HG02610 (cell line): Measurements from ENCODE around the gene PRKCH.

ENCODE experiments used
- ATAC-seq: cut with Tn5 transposase; IDR thresholded peaks from one replicate; pipeline ENCODE4 v1.9.1; 2021; ENCODE audit warnings: mild to moderate bottlenecking, moderate library complexity; ENCODE audit not compliant: unreplicated experiment

The PRKCH gene

DNA sequence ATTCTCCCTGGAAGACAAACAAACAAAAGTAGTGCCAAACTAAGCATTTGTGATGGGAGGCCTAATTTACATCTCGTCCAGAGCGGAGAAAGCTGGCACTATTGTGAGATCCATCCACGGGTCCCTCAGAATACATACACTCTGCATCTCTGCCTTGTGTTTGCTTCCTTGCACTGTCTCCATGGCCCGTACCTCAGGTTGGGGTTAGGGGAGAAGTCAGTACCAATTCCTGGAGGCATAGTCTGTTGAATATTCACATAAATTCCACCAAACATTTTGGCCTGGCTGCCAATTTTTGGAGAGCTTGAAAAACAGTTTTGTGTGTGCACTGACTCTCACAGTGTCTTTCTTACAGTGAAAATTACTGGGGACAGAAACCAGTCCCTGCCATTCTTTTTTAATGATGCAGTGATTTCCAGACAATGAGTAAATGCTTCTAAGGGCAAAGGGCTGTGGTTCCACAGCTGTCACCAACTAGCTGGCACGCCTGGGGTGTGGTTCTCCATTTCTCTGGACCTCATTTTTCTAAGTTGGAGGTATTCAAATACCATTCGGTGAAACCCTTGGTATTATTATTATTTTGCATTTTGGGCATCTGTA is 254.3 kb downstream of the PRKCH start:
- ATAC-seq: no peak

DNA sequence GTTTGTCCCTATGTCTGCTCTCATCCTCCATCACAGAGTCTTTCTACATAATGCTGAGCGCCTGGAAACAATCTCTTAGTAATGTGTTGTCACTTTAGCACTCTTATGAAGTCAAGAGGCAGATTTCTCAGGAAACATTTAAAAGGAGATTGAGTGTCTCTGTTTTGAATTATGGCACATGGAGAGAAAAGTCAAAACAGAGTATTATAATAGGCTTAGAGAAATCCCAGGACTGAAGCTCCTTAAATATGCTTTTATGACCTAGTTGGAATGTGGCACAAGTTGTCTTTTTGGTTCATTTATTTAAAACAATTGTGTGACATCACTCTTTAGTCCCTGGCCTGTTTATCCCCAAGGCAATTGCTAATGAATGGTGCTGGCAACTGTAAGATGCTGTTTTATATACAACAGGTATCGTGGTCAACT is 256.1 kb downstream of the PRKCH start:
- ATAC-seq: no peak

GRCh38 chr14:61578745-61579144 is 257.4 kb downstream of the PRKCH start:
- no peak for ATAC-seq

DNA sequence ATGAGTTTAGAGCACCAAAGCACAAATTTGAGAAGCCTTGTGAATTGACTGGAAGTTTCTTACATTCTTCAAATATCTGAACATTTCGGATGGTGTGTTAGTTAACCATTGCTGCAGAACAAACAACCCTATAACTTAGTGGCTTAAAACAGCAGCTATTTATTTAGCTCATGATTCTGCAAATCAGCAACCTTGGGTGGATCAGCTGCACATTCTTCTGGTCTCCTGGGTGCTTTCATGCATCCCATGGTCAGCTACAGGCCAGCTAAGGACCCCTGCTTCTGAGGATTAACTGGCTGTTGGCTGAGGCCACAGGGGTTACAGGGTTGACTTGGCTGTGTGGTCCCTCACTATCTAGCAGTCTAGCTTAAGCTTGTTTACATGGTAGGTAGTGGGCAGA is 260.0 kb downstream of the PRKCH start:
- ATAC-seq: no peak

GRCh38 chr14:61581955-61582615 is 260.7 kb downstream of the PRKCH start:
- ATAC-seq: no peak

DNA sequence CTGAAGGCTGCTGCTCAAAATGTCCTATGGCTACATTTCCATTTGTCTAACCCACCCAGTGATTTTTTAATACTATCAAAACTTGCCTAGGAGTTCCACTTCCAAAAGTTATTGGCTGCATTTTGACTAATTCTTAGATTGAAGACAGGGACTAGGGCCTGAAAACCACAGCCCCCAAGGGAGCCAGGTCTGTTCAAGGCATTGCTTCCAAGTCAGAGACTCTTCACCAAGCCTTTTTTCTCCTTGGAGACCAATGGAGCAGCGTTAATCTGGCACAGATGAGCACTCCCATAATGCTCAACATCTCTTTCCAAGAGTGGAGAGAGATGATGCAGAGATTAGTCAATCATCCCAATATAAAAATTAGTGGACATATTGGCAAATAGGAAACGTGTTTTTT is 261.4 kb downstream of the PRKCH start:
- no peak for ATAC-seq

DNA sequence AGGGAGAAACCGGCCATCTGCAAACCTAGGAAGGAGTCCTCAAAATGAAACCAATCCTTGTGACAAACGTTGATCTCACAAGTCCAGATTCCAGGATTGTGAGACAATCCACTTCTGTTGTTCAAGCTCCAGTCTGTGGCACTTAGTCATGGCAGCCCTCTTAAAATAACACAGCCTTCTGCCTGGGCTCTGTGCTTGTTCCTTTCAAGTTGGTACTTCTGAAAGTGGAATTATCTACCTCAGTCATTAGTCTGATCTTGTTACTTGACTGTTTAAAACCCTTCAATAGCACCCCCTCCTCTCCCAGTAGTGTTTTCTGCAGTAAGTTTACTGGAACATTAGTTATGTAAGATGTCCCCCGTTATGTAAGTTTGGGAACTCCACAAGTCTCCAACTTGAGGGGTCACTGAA is 263.0 kb downstream of the PRKCH start:
- no peak for ATAC-seq

DNA sequence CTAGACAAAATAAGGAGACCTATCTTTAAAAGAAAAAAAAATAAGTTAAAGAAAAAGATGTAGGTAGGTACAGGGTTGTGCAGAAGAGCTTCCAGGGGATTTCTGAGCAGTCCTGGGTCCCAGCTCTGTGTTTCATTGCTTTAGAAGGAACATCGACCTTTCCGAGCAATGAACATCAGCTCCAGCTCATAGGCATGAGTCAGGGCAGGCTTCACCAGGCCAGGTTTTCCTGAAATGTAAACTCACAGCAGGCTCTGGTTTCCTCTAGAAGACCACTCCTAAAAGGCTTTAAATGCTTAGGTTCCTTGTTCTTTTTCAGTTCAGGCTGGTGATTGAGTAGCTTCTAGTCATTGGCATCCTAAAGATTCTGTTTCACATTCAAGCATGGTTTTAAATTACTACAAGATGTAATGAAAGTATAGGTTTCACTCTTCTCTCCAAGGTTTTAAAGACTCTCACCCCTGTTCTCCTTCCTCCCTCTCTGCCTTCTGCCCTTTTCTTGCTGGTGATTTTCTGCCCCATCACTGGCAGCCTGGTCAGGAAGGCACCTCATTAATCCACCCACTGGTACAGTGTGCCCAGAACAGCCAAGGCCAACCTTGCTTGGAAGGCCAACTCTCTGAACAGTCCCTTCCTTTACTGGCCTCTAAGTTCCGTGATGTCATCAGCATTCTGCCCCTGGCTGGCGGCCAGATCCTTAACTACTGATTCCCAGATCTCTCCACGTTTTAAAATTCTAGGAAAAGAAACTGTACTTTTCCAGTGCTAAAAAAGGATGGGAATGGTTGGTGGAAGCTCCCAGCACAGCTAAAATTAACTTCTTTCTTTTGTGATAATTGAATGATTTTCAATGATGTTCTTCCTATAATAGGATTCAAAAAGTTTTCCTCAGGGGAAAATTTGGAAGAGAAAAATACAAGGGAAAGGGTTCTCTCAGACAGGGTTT is 264.5 kb downstream of the PRKCH start:
- no peak for ATAC-seq

GRCh38 chr14:61586544-61587055 is 265.2 kb downstream of the PRKCH start:
- no peak for ATAC-seq

DNA sequence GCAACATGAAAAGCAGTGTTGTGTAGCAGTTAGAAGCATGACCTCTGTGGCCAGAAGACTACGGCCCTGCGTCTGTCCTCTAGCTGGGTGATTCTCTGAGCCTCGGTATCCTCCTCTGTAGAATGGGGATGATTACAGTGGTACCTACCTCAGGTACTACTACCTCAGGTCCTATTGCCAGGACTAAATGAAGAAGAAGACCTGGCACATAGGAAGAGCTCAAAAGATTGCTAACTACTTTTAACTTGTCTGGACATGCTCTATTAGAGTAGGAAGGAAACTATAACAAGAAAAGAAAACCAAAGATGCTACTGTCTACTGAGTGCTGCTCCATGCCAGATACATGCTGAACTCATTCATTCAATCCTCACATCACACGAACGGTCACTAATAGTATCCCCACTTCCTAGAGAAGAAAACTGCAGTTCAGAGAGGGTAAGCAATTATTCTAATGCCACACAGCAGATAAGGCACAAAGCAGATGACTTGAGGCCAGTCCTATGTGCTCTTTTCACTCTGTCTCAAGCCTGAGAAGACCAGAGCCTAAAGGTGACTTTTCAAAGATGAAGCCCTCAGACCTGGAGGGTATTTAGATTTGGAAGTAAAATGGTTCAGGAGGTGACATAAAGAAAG is 265.8 kb downstream of the PRKCH start:
- no peak for ATAC-seq

DNA sequence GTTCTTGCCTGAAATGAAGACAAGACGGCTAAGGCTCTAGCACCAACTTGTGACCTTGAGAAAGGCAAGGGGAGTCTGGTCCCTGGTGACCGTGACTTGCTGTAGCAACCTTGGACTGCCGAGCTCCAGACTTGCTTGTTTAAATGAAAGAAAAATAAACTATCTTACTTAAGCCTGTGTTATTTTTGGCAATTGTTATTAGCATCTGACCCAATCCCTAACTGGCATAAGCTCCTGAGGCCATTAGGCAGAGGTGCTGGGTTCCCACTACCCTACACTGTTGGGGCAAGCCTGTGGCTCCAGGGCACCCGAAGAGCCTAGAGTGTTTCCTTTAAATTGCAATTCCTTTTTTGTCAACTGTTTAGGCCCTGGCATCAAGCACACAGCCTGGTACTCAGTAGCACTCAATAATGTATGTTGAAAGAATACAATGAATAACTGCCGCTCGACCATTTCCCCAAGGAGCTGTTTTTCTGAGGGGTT is 267.1 kb downstream of the PRKCH start:
- no peak for ATAC-seq

- no peak for ATAC-seq
Measured at GRCh38 chr14:61589691-61590581, 268.6 kb downstream of the PRKCH start.

GRCh38 chr14:61591862-61592261 is 270.5 kb downstream of the PRKCH start:
- no peak for ATAC-seq

DNA sequence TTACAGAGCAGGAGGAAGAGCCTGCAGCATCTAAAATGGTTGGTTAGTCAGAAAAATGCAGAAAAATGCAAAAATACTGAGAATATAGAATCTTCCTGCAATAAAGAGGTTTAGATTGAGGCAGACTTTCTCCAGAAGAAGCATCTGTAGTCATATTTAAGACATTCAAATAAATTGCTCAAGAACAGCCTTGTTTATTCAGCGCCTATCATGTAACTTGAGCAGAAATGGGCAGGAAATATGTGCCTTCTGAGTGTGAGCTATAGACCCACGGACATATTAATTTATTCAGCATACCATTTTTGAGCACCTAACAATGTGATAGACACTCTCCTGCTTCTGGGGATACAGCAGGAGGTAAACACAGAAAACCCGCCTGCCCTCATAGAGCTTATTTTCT is 272.0 kb downstream of the PRKCH start:
- ATAC-seq: no peak

GRCh38 chr14:61596990-61597389 is 275.6 kb downstream of the PRKCH start:
- ATAC-seq: no peak

DNA sequence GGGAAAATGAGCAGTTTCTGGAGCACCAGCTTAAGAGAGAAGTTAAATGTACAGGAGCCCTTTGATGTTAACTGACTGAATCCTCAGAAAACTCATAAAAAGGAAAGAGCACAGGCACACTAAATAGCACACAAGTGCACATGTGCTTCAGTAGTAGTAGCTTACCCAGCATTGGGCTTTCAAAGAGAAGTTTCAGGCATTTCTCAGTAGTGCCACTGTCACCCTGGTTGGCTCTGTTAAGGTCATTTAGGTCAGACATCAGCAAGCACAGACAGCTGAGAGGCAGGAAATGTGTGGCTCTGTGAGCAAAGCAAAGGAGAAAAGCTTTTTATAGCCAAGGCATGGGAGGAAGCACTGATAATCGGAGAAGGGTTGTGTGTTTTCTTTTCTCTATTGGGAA is 277.6 kb downstream of the PRKCH start:
- no peak for ATAC-seq

GRCh38 chr14:61599942-61600341 is 278.6 kb downstream of the PRKCH start:
- ATAC-seq: no peak
